SK-N-SH treated with all-trans-retinoic acid at 6 μM for 48 hours (cell line): ENCODE measurements around the gene ADGRG1.

ENCODE experiments used
- ZFP3 ChIP-seq: fragments of 250-450 bp; sonication (Bioruptor Pico); IDR thresholded peaks from 2 replicates; pipeline ENCODE4 v1.5.0; 2020; ENCODE audit warnings: mild to moderate bottlenecking, moderate library complexity
- ZFP30 ChIP-seq: fragments of 450-650 bp; formaldehyde crosslinking; IDR thresholded peaks from 2 replicates; pipeline ENCODE4 v1.5.0; 2022; ENCODE audit warnings: mild to moderate bottlenecking, moderate library complexity

- TF ChIP-seq ZFP30 (CRISPR knock-in tag) (no peak), ZFP3 (CRISPR knock-in tag) (no peak)
These were observed 76.7 kb downstream of the ADGRG1 start for GRCh38 chr16:57704905-57705852.
